Measurements from ENCODE around the gene DNTT.

Gene DNTT

DNA sequence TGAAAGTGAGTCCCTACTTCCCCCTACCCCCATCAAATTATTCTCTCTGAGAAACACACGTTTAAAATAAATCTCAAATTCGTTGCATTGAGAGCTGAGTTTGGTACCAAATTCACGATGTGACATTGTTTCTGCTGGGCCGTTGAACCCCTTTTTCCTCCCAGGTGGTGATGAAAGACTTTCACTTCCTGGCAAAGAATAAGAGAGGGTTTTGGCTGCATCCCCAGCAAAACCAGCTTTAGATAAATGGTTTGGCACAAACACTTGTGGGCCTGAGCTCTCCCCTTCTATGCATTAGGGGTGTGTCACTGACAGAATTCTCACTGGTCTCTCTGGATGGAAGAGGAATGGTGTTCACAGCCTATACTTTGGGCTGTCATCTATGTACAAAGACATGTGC, 8.8 kb upstream of the DNTT start:
- Histone ChIP-seq H3K27me3 (replicated peaks; ENCODE audit: control insufficient read depth, insufficient read depth, low read length) (no peaks in the 10 kb centered on the region), H3K36me3 (ENCODE audit: control insufficient read depth, insufficient read depth, low read length) (no peaks in the 10 kb centered on the region), H3K4me3 (replicated peaks; ENCODE audit: low read depth, low read length) (no peak overlapping the region)
- TF ChIP-seq, protein P1, sequence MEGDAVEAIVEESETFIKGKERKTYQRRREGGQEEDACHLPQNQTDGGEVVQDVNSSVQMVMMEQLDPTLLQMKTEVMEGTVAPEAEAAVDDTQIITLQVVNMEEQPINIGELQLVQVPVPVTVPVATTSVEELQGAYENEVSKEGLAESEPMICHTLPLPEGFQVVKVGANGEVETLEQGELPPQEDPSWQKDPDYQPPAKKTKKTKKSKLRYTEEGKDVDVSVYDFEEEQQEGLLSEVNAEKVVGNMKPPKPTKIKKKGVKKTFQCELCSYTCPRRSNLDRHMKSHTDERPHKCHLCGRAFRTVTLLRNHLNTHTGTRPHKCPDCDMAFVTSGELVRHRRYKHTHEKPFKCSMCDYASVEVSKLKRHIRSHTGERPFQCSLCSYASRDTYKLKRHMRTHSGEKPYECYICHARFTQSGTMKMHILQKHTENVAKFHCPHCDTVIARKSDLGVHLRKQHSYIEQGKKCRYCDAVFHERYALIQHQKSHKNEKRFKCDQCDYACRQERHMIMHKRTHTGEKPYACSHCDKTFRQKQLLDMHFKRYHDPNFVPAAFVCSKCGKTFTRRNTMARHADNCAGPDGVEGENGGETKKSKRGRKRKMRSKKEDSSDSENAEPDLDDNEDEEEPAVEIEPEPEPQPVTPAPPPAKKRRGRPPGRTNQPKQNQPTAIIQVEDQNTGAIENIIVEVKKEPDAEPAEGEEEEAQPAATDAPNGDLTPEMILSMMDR (IDR thresholded peaks at IDR 0.05; ENCODE audit: insufficient read depth, low read length, poor library complexity, severe bottlenecking): no peak
- no peak for DNase-seq (ENCODE audit: extremely low read depth, insufficient read length)

DNA sequence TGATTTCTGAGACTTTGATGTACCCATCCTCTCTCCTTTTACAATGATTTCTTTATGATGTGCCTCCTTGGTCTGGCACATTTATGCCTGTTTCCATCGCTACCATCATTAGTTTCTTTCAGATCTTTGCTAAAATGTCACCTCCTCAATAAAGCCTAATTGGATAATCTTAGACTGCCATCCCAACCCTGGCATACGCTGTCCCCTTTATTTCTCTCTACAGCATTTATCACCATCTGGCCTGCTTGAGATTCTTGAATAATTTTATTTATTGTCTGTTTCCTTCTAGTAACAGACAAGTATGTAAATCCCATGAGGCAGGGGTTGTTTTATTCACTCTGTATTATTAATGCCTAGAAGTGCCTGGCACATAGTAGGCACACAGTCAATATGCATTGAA, 6.7 kb upstream of the DNTT start:
- TF ChIP-seq, protein P1 (IDR thresholded peaks at IDR 0.05; ENCODE audit: insufficient read depth, low read length, poor library complexity, severe bottlenecking): no peak

DNA sequence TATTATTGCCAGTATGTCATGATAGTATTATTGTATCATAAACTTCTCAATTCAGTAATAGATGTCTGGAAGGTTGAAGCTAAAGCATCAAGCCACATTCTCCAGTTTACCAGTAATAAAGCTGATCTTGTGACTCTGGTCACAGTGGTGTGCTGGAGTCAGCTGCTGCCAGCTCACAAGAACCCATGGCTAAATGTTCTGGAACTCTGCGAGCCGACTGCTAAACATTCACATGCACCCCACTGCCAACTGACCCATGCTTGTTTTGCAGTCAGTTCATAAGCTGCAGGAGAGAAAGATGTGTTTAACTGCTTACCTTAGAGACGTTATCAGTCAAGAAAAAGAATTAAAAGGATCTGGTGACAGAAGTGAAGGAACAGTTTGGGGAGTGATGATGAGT, 5.9 kb upstream of the DNTT start:
- TF ChIP-seq, protein P1 (IDR thresholded peaks at IDR 0.05; ENCODE audit: insufficient read depth, low read length, poor library complexity, severe bottlenecking): no peak
- H3K4me3 ChIP-seq (replicated peaks; ENCODE audit: low read depth, low read length): no peak overlapping the region
- no peaks in the 10 kb centered on the region for H3K36me3 ChIP-seq (ENCODE audit: control insufficient read depth, insufficient read depth, low read length)
- H3K27me3 ChIP-seq (replicated peaks; ENCODE audit: control insufficient read depth, insufficient read depth, low read length): no peaks in the 10 kb centered on the region
- no peak for DNase-seq (ENCODE audit: extremely low read depth, insufficient read length)

More for the DNA sequence above, 6.7 kb upstream of the DNTT start:
- H3K4me3 ChIP-seq (replicated peaks; ENCODE audit: low read depth, low read length): no peak overlapping the region
- no peaks in the 10 kb centered on the region for H3K27me3 ChIP-seq (replicated peaks; ENCODE audit: control insufficient read depth, insufficient read depth, low read length)
- DNase-seq (ENCODE audit: extremely low read depth, insufficient read length): no peak
- no peaks in the 10 kb centered on the region for H3K36me3 ChIP-seq (ENCODE audit: control insufficient read depth, insufficient read depth, low read length)

- TF ChIP-seq, protein P1 (IDR thresholded peaks at IDR 0.05; ENCODE audit: insufficient read depth, low read length, poor library complexity, severe bottlenecking): no peak
- H3K27me3 ChIP-seq (replicated peaks; ENCODE audit: control insufficient read depth, insufficient read depth, low read length): no peaks in the 10 kb centered on the region
- no peak overlapping the region for H3K4me3 ChIP-seq (replicated peaks; ENCODE audit: low read depth, low read length)
- H3K36me3 ChIP-seq (ENCODE audit: control insufficient read depth, insufficient read depth, low read length): no peaks in the 10 kb centered on the region
- no peak for DNase-seq (ENCODE audit: extremely low read depth, insufficient read length)
Measured at GRCh38 chr10:96299383-96299782, 4.9 kb upstream of the DNTT start.

GRCh38 chr10:96301616-96302015, 2.6 kb upstream of the DNTT start:
- H3K36me3 ChIP-seq (ENCODE audit: control insufficient read depth, insufficient read depth, low read length): no peaks in the 10 kb centered on the region
- TF ChIP-seq, protein P1 (IDR thresholded peaks at IDR 0.05; ENCODE audit: insufficient read depth, low read length, poor library complexity, severe bottlenecking): no peak
- no peaks in the 10 kb centered on the region for H3K27me3 ChIP-seq (replicated peaks; ENCODE audit: control insufficient read depth, insufficient read depth, low read length)
- DNase-seq (ENCODE audit: extremely low read depth, insufficient read length): no peak
- no peak overlapping the region for H3K4me3 ChIP-seq (replicated peaks; ENCODE audit: low read depth, low read length)

DNA sequence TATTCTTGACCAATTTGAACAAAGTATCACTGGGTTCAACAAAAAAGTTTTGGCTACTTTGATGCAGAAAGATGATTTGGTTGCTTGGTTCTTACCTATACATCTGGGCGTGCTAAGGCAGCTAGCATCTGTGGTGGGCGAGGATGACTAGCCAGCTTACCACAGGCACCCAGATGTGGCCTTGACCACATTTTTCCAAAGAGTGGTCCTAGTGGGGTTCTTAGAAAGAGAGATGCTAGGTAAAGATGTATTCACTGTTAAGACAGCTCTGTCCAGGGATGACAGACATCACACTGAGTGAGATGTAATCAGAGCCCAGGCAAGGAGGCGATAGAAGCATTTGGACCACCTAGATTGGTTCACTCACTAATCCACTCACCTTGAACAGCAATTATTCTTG, 785 bp downstream of the DNTT start:
- no peaks in the 10 kb centered on the region for H3K27me3 ChIP-seq (replicated peaks; ENCODE audit: control insufficient read depth, insufficient read depth, low read length)
- DNase-seq (ENCODE audit: extremely low read depth, insufficient read length): no peak
- no peak overlapping the region for H3K4me3 ChIP-seq (replicated peaks; ENCODE audit: low read depth, low read length)
- TF ChIP-seq, protein P1 (IDR thresholded peaks at IDR 0.05; ENCODE audit: insufficient read depth, low read length, poor library complexity, severe bottlenecking): no peak
- H3K36me3 ChIP-seq (ENCODE audit: control insufficient read depth, insufficient read depth, low read length): no peaks in the 10 kb centered on the region

Measured in GM06990 (cell line).